ENCODE data around the gene CSKMT.
"Not testable (repeated sequence)": the region's sequence is repeated elsewhere in the genome, so short reads cannot be mapped to it uniquely, and the experiment has no call there.

The CSKMT gene, protein sequence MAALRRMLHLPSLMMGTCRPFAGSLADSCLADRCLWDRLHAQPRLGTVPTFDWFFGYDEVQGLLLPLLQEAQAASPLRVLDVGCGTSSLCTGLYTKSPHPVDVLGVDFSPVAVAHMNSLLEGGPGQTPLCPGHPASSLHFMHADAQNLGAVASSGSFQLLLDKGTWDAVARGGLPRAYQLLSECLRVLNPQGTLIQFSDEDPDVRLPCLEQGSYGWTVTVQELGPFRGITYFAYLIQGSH

DNA sequence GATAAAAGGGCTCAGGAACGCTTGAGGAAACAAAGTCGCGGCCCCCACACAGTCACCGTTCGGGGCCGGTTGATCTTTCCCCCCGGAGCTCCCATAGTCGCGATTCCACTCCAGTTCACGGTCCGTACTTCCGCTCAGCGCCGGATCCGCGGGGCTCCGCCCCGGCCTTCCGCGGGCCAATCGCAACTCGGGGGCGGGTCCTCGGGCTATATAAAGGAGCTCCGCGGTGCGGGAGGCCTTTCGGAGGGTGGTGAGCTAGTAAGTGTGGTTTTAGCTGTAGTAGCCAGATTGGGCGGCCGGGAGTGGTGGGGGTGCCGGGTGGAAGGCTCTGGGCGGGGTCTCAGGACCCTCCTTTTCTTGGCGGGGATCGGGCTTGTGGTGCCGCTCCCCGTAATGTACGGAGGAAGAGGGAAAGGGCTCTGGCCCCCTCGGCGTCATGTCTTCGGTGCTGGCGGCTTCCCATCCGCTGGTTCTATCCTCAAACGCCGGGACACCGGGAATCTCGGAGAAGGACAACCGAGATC lies at the start of gene CSKMT, which contains the start of gene C11orf98:
CSKMT (plus strand) TSS at position 238 of the 524 bp plus-strand sequence. CDS start 568 bp downstream, outside the sequence.
C11orf98 (minus strand) TSS at position 136 of the 524 bp plus-strand sequence; CDS start at position 95, 41 bp downstream.
- peaks cover 32 to 34% of the 10 kb centered on the region in 2 donors for H3K4me1 ChIP-seq (ENCODE audit: control insufficient read depth in 1 of 2, insufficient read depth in 2 of 2, low read length in 2 of 2)

DNA sequence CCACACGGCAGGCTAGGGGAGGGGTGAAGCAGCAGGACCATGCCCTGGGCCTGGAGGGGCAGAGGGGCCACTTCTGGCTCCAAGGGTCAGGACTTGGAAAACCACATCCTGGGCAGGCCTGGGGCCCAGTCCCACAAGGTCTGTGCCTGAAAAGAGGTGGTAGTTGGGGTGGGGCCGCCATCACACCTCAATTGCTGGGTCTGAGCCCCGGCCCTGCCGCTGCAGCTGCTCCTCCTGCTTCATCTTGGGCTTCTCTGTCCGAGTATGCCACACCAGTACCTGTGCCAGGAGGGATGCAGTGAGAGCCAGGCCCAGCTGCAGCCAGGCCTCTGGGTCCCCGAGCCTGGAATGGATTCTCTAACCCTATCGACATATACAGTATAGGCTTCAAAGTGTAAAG lies 49.6 kb upstream of the CSKMT start:
- Histone ChIP-seq H3K9ac (ENCODE audit: low read depth in 1 of 2, low read length in 2 of 2) (no peak overlapping the region), H3K4me1 (ENCODE audit: control insufficient read depth in 1 of 2, insufficient read depth in 2 of 2, low read length in 2 of 2) (peaks cover 21 to 28% of the 10 kb centered on the region in 2 donors), H3K4me3 (ENCODE audit: low read depth in 1 of 2, low read length in 2 of 2) (no peak overlapping the region), H3K27me3 (ENCODE audit: control insufficient read depth in 1 of 2, insufficient read depth in 2 of 2, low read length in 2 of 2) (no peaks in the 10 kb centered on the region), H3K27ac (ENCODE audit: low read depth, low read length) (no peak overlapping the region), H3K36me3 (ENCODE audit: control insufficient read depth in 1 of 2, insufficient read depth in 2 of 2, low read length in 2 of 2) (peaks cover 0 to 17% of the 10 kb centered on the region in 2 donors), H3K9me3 (ENCODE audit: control insufficient read depth in 1 of 2, low read length in 2 of 2) (no peaks in the 10 kb centered on the region)

More for the DNA sequence above, at the start of gene CSKMT, which contains the start of gene C11orf98:
- Histone ChIP-seq H3K9me3 (ENCODE audit: control insufficient read depth in 1 of 2, low read length in 2 of 2) (no peaks in the 10 kb centered on the region), H3K36me3 (ENCODE audit: control insufficient read depth in 1 of 2, insufficient read depth in 2 of 2, low read length in 2 of 2) (peaks cover 4 to 10% of the 10 kb centered on the region in 2 donors), H3K27ac (ENCODE audit: low read depth, low read length) (peak within 1 kb of the TSS; percentile 76), H3K27me3 (ENCODE audit: control insufficient read depth in 1 of 2, insufficient read depth in 2 of 2, low read length in 2 of 2) (no peaks in the 10 kb centered on the region), H3K4me3 (ENCODE audit: low read depth in 1 of 2, low read length in 2 of 2) (peak within 1 kb of the TSS; percentile 87 to 95), H3K9ac (ENCODE audit: low read depth in 1 of 2, low read length in 2 of 2) (peak within 1 kb of the TSS; percentile 80 to 82)

DNA sequence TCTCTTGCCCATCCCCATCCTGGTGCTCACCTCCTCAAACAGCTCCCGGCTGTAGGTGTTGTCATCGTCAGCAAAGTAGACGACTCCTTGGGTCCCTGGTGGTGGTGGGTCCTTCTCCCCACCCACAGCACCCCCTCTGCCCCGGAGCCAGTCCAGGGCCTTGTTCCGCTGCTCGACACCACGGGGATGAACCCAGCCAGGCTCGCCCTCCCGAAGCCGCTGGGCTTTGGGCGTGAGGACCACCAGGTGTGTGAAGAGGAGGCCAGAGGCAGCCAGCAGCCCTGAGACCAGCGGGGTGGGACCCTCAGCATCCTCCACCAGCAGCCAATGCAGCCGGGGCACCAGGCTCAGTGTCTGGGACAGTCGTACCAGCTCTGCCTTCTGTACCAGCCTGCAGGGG lies 48.2 kb upstream of the CSKMT start:
- not testable (repeated sequence) for H3K27me3 ChIP-seq (ENCODE audit: control insufficient read depth in 1 of 2, insufficient read depth in 2 of 2, low read length in 2 of 2); H3K4me3 ChIP-seq (ENCODE audit: low read depth in 1 of 2, low read length in 2 of 2); H3K27ac ChIP-seq (ENCODE audit: low read depth, low read length); H3K9me3 ChIP-seq (ENCODE audit: control insufficient read depth in 1 of 2, low read length in 2 of 2); H3K9ac ChIP-seq (ENCODE audit: low read depth in 1 of 2, low read length in 2 of 2)
- Histone ChIP-seq H3K4me1 (ENCODE audit: control insufficient read depth in 1 of 2, insufficient read depth in 2 of 2, low read length in 2 of 2) (peaks cover 15 to 24% of the 10 kb centered on the region in 2 donors), H3K36me3 (ENCODE audit: control insufficient read depth in 1 of 2, insufficient read depth in 2 of 2, low read length in 2 of 2) (peaks cover 0 to 17% of the 10 kb centered on the region in 2 donors)

DNA sequence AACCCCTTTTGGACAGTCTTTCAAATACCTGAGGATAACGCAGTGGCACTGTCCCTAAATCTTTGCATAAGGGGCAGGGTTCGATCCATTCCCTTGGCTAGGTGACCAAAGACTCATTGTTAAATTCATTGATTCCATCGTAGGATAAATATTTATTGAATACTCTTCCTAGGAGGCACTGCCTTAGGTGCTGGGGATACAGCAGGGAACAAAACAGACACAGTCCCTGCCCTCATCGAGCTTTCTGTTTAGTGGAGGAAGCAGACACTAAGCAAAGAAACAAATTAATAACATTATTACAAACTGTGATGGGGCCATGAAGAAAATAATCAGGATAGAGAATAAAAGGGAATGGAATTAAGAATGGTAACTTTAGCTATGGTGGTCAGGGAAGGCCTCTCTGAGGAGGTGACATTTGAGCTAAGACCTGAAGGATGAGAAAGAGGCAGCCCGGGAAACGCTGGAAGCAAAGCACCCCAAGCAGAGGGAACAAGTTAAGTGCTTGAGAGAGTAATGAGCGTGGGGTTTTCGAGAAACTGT lies 44.0 kb upstream of the CSKMT start:
- Histone ChIP-seq H3K36me3 (ENCODE audit: control insufficient read depth in 1 of 2, insufficient read depth in 2 of 2, low read length in 2 of 2) (peaks cover 11 to 23% of the 10 kb centered on the region in 2 donors), H3K4me3 (ENCODE audit: low read depth in 1 of 2, low read length in 2 of 2) (peak overlapping the region; percentile 85 to 92), H3K4me1 (ENCODE audit: control insufficient read depth in 1 of 2, insufficient read depth in 2 of 2, low read length in 2 of 2) (peaks cover 5 to 10% of the 10 kb centered on the region in 2 donors), H3K9ac (ENCODE audit: low read depth in 1 of 2, low read length in 2 of 2) (peak overlapping the region; percentile 65 to 84), H3K27ac (ENCODE audit: low read depth, low read length) (peak overlapping the region; percentile 71), H3K9me3 (ENCODE audit: control insufficient read depth in 1 of 2, low read length in 2 of 2) (no peaks in the 10 kb centered on the region), H3K27me3 (ENCODE audit: control insufficient read depth in 1 of 2, insufficient read depth in 2 of 2, low read length in 2 of 2) (no peaks in the 10 kb centered on the region)

DNA sequence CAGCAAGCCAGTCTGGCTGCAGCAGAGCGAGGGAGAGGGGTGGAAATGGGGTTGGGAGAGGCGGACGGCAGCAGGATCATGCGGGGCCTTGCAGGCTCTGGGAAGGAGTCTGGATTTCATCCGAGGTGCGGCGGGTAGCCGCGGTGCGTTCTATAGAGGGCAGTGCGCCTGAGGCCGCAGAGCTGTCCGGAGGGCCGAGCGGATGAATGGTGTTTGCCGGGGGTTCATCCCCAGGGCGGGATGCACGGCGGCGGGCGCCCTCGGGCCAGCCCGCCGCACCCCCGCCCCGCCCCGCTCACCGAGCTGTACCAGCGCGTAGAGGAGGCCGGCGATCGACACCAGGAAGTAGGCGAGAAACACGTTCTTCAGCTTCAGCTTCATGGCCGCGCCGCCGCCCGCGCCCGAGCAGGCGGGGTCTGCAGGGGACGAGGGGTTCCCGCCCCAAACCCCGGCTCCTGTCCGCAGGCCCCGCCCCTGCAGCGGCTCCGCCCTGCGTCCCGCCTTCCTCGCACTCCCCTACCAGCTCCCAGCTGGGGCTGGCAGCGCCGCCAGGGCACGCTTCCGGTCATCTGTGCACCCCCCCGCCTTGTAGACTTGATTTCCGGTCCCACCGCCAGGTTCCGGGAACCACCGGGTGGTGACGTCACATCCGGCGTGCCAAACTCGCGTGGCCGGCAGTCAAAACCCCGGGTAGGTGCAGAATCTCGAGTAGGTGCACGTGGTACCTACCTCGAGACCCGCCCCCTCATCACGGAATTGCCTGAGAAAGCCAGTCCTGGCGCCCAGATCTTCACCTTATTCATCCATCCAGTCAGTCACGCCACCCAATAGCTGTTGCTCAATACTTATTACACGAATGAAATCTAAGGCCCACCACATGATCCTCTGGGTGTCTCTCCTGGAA lies 43.3 kb upstream of the CSKMT start, which contains the start of gene B3GAT3:
B3GAT3 (minus strand) TSS at position 420 of the 904 bp plus-strand sequence; CDS start at position 381, 39 bp downstream.
- peaks cover 5 to 10% of the 10 kb centered on the region in 2 donors for H3K4me1 ChIP-seq (ENCODE audit: control insufficient read depth in 1 of 2, insufficient read depth in 2 of 2, low read length in 2 of 2)
- peak within 1 kb of the TSS; percentile 71 for H3K27ac ChIP-seq (ENCODE audit: low read depth, low read length)

DNA sequence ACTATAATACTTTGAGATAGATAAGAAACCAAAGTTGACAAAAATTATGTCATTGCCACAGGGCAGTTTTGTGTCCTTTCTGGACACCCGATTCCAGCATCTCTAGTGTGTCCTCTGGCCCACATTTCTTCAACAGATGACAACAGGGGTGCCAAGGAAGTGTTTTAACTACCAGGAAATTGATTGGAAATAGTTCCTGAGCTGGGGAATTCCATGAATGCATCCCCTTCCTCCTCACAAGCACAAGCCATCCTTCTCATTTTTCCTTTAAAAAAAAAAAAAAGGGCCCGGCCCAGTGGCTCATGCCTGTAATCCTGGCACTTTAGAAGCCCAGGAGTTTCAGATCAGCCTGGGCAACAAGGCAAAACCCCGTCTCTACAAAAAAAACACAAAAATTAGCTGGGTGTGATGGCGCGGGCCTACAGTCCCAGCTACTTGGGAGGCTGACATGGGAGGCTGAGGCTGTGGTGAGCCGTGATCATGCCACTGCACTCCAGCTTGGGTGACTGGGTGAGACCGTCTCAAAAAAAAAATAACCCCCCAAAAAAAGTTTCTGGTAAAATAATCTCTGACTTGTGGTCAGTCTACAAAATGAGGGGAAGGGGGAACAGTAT lies 42.5 kb upstream of the CSKMT start:
- Histone ChIP-seq H3K36me3 (ENCODE audit: control insufficient read depth in 1 of 2, insufficient read depth in 2 of 2, low read length in 2 of 2) (peaks cover 22 to 27% of the 10 kb centered on the region in 2 donors), H3K4me1 (ENCODE audit: control insufficient read depth in 1 of 2, insufficient read depth in 2 of 2, low read length in 2 of 2) (peaks cover 5 to 10% of the 10 kb centered on the region in 2 donors), H3K4me3 (ENCODE audit: low read depth in 1 of 2, low read length in 2 of 2) (peak overlapping the region; percentile 85 to 92), H3K9me3 (ENCODE audit: control insufficient read depth in 1 of 2, low read length in 2 of 2) (no peaks in the 10 kb centered on the region), H3K9ac (ENCODE audit: low read depth in 1 of 2, low read length in 2 of 2) (peak overlapping the region in 1 of 2 donors; percentile 34), H3K27me3 (ENCODE audit: control insufficient read depth in 1 of 2, insufficient read depth in 2 of 2, low read length in 2 of 2) (no peaks in the 10 kb centered on the region), H3K27ac (ENCODE audit: low read depth, low read length) (peak overlapping the region; percentile 71)

More for the DNA sequence above, 43.3 kb upstream of the CSKMT start, which contains the start of gene B3GAT3:
- peaks cover 18 to 26% of the 10 kb centered on the region in 2 donors for H3K36me3 ChIP-seq (ENCODE audit: control insufficient read depth in 1 of 2, insufficient read depth in 2 of 2, low read length in 2 of 2)
- peak within 1 kb of the TSS; percentile 85 to 92 for H3K4me3 ChIP-seq (ENCODE audit: low read depth in 1 of 2, low read length in 2 of 2)
- H3K9me3 ChIP-seq (ENCODE audit: control insufficient read depth in 1 of 2, low read length in 2 of 2), result no peaks in the 10 kb centered on the region
- no peaks in the 10 kb centered on the region for H3K27me3 ChIP-seq (ENCODE audit: control insufficient read depth in 1 of 2, insufficient read depth in 2 of 2, low read length in 2 of 2)
- peak within 1 kb of the TSS; percentile 65 to 84 for H3K9ac ChIP-seq (ENCODE audit: low read depth in 1 of 2, low read length in 2 of 2)

DNA sequence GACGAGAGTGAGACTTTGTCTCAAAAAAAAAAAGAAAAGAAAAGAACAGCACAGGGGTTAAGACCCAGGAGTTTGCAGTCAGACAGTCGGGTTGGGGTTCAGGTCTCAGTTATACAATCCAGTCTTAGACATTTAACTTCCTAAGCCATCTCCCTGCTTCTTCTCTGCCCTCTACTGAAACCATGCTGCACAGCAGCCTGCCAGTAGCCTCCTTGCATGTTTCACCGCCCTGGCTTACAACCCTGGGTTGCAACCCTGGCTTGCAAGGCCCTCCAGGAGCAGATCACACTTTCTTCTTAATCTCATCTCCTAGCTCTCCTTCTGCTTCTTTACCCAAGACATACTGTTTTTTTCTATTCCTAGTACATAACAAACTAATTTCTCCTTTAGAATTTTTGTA lies 37.4 kb upstream of the CSKMT start:
- Histone ChIP-seq H3K9me3 (ENCODE audit: control insufficient read depth in 1 of 2, low read length in 2 of 2) (no peaks in the 10 kb centered on the region), H3K27me3 (ENCODE audit: control insufficient read depth in 1 of 2, insufficient read depth in 2 of 2, low read length in 2 of 2) (no peaks in the 10 kb centered on the region), H3K27ac (ENCODE audit: low read depth, low read length) (no peak overlapping the region), H3K4me3 (ENCODE audit: low read depth in 1 of 2, low read length in 2 of 2) (no peak overlapping the region), H3K9ac (ENCODE audit: low read depth in 1 of 2, low read length in 2 of 2) (no peak overlapping the region), H3K4me1 (ENCODE audit: control insufficient read depth in 1 of 2, insufficient read depth in 2 of 2, low read length in 2 of 2) (no peaks in the 10 kb centered on the region), H3K36me3 (ENCODE audit: control insufficient read depth in 1 of 2, insufficient read depth in 2 of 2, low read length in 2 of 2) (peaks cover 58 to 76% of the 10 kb centered on the region in 2 donors)

DNA sequence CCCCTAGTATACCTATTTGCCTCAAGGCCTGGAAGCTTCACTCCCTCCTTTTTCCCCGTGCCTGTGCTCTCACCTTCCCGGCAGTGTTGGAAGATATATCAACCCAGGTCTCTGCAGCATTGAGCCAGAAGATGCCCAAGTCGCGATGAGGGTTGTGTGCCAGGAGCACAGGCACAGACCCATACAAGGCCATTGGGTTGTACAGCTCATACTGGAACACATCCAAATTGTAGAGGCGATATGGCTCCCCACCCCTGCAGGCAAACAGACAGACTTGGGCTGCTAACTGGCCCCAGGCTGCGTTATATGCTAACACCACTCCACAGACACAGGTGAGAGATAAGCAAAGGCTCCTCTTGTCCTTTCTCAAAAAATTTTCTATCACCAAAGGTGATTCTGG lies 32.6 kb upstream of the CSKMT start:
- Histone ChIP-seq H3K4me1 (ENCODE audit: control insufficient read depth in 1 of 2, insufficient read depth in 2 of 2, low read length in 2 of 2) (no peaks in the 10 kb centered on the region), H3K27me3 (ENCODE audit: control insufficient read depth in 1 of 2, insufficient read depth in 2 of 2, low read length in 2 of 2) (no peaks in the 10 kb centered on the region), H3K9ac (ENCODE audit: low read depth in 1 of 2, low read length in 2 of 2) (no peak overlapping the region), H3K27ac (ENCODE audit: low read depth, low read length) (no peak overlapping the region), H3K36me3 (ENCODE audit: control insufficient read depth in 1 of 2, insufficient read depth in 2 of 2, low read length in 2 of 2) (peaks cover 63 to 83% of the 10 kb centered on the region in 2 donors), H3K4me3 (ENCODE audit: low read depth in 1 of 2, low read length in 2 of 2) (no peak overlapping the region), H3K9me3 (ENCODE audit: control insufficient read depth in 1 of 2, low read length in 2 of 2) (no peaks in the 10 kb centered on the region)

DNA sequence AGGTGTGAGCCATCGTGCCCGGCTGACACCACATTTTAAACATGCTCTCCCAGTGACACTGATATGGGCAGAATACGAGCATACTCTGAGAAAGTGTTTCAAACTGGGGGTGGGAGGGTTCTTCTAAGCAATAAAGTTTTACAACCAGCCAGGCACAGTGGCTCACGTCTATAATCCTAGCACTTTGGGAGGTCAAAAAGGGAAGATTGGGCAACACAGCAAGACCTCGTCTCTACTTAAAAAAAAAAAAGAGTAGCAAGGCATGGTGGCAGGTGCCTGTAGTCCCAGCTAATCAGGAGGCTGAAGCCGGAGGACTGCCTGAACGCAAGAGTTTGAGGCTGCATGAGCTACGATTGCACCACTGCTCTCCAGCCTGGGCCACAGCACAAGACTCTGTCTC lies 20.9 kb upstream of the CSKMT start:
- Histone ChIP-seq H3K4me3 (ENCODE audit: low read depth in 1 of 2, low read length in 2 of 2) (no peak overlapping the region), H3K9ac (ENCODE audit: low read depth in 1 of 2, low read length in 2 of 2) (no peak overlapping the region), H3K9me3 (ENCODE audit: control insufficient read depth in 1 of 2, low read length in 2 of 2) (no peaks in the 10 kb centered on the region), H3K4me1 (ENCODE audit: control insufficient read depth in 1 of 2, insufficient read depth in 2 of 2, low read length in 2 of 2) (peaks cover 17 to 23% of the 10 kb centered on the region in 2 donors), H3K36me3 (ENCODE audit: control insufficient read depth in 1 of 2, insufficient read depth in 2 of 2, low read length in 2 of 2) (peaks cover 19 to 38% of the 10 kb centered on the region in 2 donors), H3K27ac (ENCODE audit: low read depth, low read length) (no peak overlapping the region), H3K27me3 (ENCODE audit: control insufficient read depth in 1 of 2, insufficient read depth in 2 of 2, low read length in 2 of 2) (no peaks in the 10 kb centered on the region)

All from duodenal mucosa (tissue), 2 donors.